Left colon (tissue), 2 donors: ENCODE data around the gene QSOX2. TPM values are rescaled to one million over a fixed set of nuclear protein-coding genes. Genes with fewer than 3 reads are reported as not detected.

ENCODE experiments used
- ATAC-seq: fragments of 200-7000 bp; cut with Tn5 transposase; one replicate; pipeline ENCODE4 v1.9.1; 2020; ENCODE audit warnings: mild to moderate bottlenecking, moderate library complexity
- DNase-seq, 2 donors: peaks; one replicate each; pipeline ENCODE4 v3.0.0-alpha.2; 2020
- intact Hi-C, 2 donors: fragments of 100-400 bp; cut with DNase I in 1 of 2; cut with micrococcal nuclease in 1 of 2; formaldehyde crosslinking; loops; one replicate each; pipeline versions ENCODE4 v1.11.2 to v1.14.0; 2022; cut with DNase I, micrococcal nuclease
- total RNA-seq, 2 donors: library from RNA; stranded (reverse); fragmentation: NEBNext Ultra II Directional; extraction: Animal tissue kit (Norgen Biotek cat#: 25700); gene quantifications; one replicate each; pipeline ENCODE4 v1.2.1, GENCODE V29; 2021
- donor health status: DM: no; HTN: no; CAD: no.
- donor health status: DM: yes; HTN: yes; CAD: no.

QSOX2 gene
- total RNA-seq, 2 donors from 2014 or later: 6.1 to 7.4 TPM

DNA sequence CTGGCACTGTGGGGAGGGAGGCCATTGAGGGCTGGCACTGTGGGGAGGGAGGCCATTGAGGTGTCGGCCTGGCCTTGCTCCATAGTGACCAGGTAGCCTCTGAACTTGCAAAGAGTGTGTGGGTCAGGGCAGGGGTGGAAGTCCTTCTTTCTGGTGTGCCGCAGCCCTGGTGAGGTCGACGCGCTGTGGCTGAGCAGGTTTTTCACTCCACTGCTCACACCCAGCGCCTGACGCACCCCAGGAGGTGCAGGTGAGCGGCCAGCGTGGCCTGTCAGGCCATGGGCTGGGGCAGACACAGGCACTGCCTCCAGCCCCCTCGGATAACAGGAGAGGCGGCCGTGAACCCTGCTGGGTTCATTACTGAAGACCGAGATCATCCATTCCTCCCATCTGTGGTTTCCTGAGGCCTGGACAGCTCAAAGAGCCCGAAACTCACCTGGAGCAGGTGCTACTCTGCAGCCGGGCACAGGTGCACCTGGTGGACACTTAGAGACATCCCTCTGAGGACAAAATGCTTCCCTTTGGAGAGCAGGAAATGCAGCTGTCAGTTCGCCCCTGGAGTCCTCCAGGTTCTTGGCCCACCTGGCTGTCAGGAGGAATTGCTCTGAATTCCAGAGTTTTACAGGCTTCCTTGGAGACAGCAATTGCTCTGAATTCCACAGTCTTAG is 73.1 kb downstream of the QSOX2 start:
- intact Hi-C loops: no loop called here
- DNase-seq: no peak
- no peak for ATAC-seq

DNA sequence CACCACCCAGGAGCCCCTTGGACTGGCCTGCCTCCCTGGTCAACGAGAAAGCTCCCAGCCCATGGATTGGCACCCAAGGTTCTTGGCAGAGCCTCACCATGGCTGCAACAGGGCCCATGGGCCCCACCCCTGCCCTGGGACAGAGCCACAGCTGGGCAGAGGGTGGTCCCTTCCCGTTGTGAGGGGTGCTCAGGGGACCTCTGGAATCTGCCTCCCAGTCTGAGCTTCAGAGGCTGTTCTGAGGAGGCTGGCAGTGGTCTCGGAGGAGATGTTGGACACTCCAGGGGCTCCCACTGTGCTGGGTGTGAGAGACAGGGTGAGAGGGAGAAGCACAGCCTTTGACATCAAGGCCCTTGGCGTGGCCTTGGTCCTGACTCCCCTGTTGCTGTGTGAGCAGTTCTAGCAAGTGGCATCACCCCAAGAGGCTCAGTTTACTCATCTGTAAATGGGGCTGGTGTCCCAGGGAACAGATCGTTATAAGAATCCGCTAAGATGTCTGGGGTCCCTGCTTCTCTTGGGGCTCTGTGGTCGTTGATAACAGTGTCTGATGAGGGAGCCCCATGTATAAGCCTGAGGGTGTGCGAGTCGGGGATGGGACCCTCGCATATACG is 73.7 kb downstream of the QSOX2 start:
- DNase-seq (no peak), ATAC-seq (no peak)
- intact Hi-C loops: no loop called here

DNA sequence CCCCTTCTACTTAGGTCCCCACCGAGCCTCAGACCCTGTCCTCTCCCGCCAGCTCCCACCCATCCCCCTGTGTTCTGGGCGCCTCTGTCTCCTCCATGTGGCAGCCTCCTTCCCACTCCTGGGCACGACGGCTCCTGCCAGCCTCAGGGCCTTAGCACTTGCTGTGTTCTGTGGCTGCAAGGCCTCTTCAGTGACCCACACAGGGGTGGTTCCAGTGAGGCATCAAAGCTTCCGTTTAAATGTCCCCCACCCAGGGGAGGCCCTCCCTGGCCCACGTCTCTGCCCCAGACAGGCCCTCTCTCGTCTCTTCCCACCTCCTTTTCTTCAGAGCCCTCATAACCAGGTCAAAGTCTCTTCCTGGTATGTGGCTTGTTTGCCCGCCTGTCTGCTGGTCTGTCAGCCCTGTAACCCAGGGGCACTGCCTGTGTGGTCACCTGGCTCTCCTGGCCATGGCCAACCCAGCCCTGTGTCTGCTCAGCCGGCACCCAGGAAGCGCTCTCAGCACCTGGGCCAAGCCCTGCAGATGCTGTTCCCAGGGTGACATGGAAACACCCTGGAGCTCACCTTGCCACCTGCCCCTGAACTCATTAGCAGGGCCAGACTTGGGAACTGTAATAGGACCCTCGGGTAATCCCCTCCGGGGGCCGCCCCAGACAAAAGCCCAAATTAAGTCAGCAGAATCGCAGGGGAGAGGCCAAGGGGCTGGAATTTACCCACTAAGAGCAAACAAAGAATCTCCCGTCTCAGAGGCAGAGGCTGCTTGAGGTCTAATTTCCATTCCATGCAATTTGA is 74.4 kb downstream of the QSOX2 start:
- intact Hi-C loops: no loop called here
- DNase-seq: no peak
- ATAC-seq: peak; percentile 60

DNA sequence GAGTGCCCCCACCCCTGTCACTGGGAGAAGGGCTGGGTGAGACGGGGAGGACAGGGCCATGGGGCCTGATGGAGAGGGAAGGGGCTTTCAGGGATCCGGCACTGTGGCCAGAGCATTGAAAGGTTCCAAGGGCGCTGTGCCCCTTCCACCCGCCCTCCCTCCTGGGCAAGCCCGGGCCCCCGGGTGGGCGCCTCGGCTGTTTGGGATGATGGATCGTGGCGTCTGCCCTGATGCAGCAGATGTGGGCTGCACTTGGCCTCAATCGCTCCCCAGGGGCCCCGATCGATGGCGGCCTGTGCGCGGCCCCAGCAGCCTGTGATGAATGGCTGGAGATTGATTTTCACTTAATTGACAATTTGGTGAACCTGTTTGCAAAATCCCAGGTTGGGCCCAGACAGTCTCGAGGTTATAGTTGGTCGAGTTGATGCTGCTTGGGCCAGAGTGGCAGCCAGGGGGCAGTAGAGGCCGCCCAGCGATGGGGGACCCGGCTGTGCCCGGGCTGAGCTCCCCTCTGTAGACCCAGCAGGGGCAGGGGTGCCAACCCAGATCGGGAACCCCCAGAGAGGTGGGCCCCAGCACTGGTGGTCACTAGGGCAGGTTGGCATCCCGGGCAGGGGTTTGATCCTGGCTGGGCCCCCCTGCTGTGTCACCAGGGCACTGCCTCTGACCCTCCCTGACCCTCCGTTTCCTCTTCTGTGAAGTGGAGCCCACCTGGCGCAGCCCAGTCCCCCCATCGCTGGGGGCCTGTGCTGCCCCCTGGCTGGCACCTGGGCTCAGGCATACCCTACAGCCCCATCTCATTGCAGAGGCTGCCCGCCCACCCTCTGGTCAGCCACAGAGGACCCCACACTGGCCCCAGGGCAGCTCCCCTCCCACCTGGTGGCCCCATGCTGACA is 75.4 kb downstream of the QSOX2 start:
- DNase-seq (peak in 1 of 2 donors; percentile 52), ATAC-seq (peak; percentile 64)
- intact Hi-C loops: no loop called here

DNA sequence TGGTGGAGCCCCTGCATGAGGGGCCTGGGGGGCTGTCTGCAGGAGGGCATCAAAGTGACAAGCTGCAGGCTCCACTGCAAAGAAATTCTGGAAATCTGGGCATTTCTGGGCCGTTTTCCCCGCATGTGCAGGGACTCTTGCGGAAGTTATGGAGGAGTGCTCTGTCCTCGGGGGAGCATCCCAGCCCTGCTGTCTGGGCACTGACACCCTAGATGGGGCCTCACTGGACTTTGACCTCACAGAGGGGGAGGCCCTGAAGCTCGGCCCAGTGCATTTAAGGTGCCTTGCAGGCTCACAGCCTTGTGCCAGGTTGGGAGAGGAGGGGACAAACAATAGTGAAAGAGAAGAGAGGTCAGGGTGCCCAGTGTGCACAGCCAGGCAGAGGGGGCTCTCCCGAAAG is 76.1 kb downstream of the QSOX2 start:
- DNase-seq (no peak), ATAC-seq (no peak)
- intact Hi-C loops: no loop called here

DNA sequence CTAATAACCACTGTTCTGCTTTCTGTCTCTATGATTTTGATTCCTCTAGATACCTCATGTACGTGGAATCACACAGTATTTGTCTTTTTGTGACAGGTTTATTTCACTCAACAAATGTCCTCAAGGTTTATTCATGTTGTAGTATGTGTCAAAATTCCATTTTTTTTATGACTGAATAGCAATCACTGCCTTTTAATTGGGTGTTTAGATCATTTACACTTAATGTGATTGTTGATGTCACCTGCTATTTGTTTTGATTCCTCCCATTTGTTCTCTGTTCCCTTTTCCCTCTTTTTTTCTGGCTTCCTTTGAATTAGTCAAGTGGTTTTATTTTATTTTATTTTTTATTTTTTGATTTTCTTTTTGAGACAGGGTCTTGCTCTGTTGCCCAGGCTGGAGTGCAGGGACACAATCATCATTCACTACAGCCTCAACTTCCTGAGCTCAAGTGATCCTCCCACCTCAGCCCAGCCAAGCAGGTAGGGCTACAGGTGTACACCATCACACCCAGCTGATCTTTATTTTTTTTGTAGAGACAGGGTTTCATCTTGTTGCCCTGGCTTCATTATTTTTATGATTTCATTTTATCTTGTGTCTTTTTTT is 82.3 kb downstream of the QSOX2 start:
- intact Hi-C loops: no loop called here
- DNase-seq: no peak
- no peak for ATAC-seq

DNA sequence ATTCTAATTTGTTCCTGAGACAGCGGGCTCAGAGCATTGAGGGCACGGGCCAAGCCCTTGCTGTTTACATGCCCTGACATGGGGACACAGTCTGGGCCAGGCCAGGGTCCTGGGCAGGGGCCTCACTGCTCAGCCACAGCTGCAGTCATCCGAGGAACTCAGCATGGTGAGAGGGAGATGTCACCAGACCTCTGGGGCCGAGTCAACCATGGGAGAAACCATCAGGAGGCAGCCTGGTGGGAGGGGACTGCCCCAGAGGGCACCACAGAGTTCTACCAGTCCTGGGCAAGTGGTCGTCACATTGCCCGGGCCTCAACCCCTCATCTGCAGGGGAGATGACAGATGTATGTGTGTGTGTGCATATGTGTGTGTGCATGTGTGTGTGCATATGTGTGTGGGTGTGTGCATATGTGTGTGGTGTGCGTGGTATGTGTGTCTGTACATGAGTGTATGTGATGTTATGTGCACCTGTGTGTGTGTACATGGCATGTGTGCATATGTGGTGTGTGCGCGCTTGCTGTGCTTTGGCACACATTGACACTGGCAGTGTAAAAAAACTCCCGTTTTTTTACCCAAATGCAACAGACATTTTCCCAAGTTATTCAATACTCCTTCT is 84.5 kb downstream of the QSOX2 start:
- DNase-seq: no peak
- intact Hi-C loops: no loop called here
- ATAC-seq: no peak

DNA sequence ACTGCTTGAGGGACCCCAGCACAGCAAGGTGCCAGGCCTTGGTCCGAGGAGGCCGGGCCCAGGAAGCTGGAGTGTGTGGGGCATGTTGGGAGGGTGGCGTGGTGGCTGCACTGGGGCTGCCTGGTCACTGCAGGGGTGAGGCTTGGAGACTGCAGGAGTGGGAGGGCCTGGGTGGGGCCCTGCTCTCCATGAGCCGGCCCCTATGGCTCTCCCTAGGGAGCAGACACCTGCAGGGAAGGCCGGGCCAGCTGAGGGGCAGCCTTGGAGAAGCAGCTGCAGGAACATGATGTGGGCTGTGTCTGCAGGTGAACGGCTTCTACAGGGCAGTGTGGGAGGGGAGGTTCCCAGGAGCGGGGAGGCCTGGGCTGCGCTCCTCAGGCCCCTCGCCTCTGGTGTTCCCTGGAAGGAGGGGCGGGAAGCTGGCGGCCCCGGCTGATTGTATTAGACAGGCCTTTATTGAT is 85.2 kb downstream of the QSOX2 start:
- no peak for DNase-seq

DNA sequence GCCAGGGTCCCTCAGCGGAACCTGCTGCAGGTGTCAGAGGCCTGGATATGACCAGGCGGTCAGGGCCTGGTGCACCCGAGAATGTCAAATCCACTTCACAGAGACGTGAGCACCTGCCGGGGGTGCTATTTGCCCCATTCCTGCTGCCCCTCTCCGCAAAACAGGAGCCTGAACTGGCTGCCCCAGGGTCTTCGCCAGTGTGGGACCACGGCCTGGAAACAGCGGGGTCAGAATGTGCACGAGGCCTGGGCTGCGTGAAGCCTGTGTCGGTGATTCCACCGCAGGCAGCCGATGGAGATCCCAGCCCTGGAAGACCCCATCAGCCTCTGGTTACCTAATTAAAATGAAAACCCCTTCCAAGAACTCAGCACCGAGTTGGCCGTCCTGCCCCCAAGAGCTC is 85.8 kb downstream of the QSOX2 start:
- intact Hi-C loops: no loop called here
- ATAC-seq (no peak), DNase-seq (no peak)

More for the DNA sequence above, 85.2 kb downstream of the QSOX2 start:
- no peak for ATAC-seq
- intact Hi-C loops: no loop called here

DNA sequence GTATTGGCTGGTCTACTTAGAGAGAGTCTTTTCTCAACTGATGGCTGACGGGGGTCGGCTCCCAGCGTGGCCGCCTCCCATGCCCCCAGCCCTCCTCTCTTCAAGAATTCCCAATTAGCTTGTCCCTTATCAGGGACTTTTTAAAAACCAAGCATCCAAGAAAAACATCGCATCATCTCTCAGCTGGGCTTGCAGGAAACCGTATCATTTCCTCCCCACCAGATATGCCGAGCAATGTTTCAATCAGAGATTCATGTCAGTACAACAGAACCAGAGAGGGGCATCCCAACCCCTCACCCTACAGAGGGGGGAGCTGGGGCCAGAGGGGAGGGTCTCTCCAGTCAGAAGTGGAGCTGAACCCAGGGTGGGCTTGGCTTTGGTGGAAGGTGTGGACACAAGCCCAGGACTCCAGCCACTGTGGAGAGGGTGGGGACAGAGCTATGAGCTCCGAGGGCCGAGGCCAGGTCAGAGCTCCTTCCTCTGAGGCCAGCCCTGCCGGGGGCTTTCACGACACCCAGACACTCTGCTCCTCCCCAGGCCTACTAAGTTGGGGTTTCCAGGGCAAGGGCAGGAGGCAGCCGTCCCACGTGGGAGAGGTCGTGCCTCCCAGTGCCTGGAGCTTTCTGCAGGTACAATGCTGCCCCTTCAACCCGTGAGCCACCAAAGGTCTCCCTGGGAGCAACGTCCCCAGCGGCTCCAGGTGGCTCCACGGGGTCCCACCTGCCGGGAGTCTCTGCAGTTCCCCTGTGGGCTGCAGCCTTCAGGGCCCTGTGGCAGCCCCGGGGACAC is 87.9 kb downstream of the QSOX2 start:
- DNase-seq (no peak), ATAC-seq (no peak)
- intact Hi-C loops: no loop called here

Other genes starting within 250 kb of the QSOX2 start
- 10 to 100 TPM; 16.0 to 25.2 TPM for gene NACC2, start 150.5 kb downstream of the QSOX2 start, total RNA-seq
- 10 to 100 TPM; 51.0 to 59.3 TPM for gene TMEM250, start 126.9 kb downstream of the QSOX2 start, total RNA-seq
- not detected for gene LHX3, start 40.7 kb downstream of the QSOX2 start, total RNA-seq
- gene CCDC187, start 58.3 kb upstream of the QSOX2 start, total RNA-seq: under 1 TPM; 0.52 to 0.67 TPM
- 1 to 10 TPM; 2.0 to 3.1 TPM for gene GPSM1, start 81.7 kb upstream of the QSOX2 start, total RNA-seq
- gene DNLZ, start 117.9 kb upstream of the QSOX2 start, total RNA-seq: 10 to 100 TPM in 1 of 2 donors, 1 to 10 TPM in 1; 10.0 to 10.6 TPM
- gene CARD9, start 127.9 kb upstream of the QSOX2 start, total RNA-seq: 1 to 10 TPM in 1 of 2 donors, under 1 TPM in 1; 0.52 to 1.9 TPM
- 1 to 10 TPM; 6.7 to 8.1 TPM for gene SNAPC4, start 154.4 kb upstream of the QSOX2 start, total RNA-seq
- 10 to 100 TPM; 29.8 to 33.2 TPM for gene ENTR1, start 164.8 kb upstream of the QSOX2 start, total RNA-seq
- 10 to 100 TPM; 43.4 to 52.5 TPM for gene PMPCA, start 164.8 kb upstream of the QSOX2 start, total RNA-seq
- gene INPP5E, start 194.0 kb upstream of the QSOX2 start, total RNA-seq: 10 to 100 TPM; 10.5 to 11.0 TPM
- 10 to 100 TPM; 64.2 to 82.4 TPM for gene SEC16A, start 237.2 kb upstream of the QSOX2 start, total RNA-seq